Gastrocnemius medialis (tissue), 4 donors: ENCODE results near the gene FKBP9. TPM values are rescaled to one million over a fixed set of nuclear protein-coding genes. Genes with fewer than 3 reads are reported as not detected.

Experiments used
- ATAC-seq, 2 donors: fragments of 150-250 bp; one replicate each; pipeline ENCODE4 v1.9.1; 2016
- DNase-seq, 2 donors: peaks; one replicate each; pipeline ENCODE4 v3.0.0-alpha.2; 2019
- H3K27ac ChIP-seq, 4 donors: fragments of 200-600 bp; sonication (generic); 1 replicate in 1 of 4; 2 replicates in 3 of 4; pipeline ENCODE4 v1.5.1; 2016 to 2018; ENCODE audit warnings: mild to moderate bottlenecking in 2 of 4, moderate library complexity in 1 of 4
- H3K27me3 ChIP-seq, 3 donors: fragments of 200-600 bp; sonication (generic) in 2 of 3; 1 replicate in 1 of 3; 2 replicates in 2 of 3; pipeline versions ENCODE4 v1.5.1 to v1.6.0; 2016 to 2019; ENCODE audit warnings: mild to moderate bottlenecking in 1 of 3, moderate library complexity in 1 of 3
- H3K36me3 ChIP-seq, 2 donors: fragments of 200-600 bp; sonication (generic) in 1 of 2; one replicate each; pipeline ENCODE4 v1.5.1; 2017 to 2018
- H3K4me1 ChIP-seq, 2 donors: fragments of 200-600 bp; sonication (generic) in 1 of 2; one replicate each; pipeline ENCODE4 v1.5.1; 2016 to 2017; ENCODE audit warnings: mild to moderate bottlenecking in 2 of 2
- H3K4me3 ChIP-seq, 4 donors: fragments of 200-600 bp; sonication (generic) in 3 of 4; 1 replicate in 1 of 4; 2 replicates in 3 of 4; pipeline ENCODE4 v1.5.1; 2016 to 2019; ENCODE audit warnings: mild to moderate bottlenecking in 2 of 4
- H3K9me3 ChIP-seq, 3 donors: fragments of 200-600 bp; sonication (generic) in 2 of 3; 1 replicate in 1 of 3; 2 replicates in 2 of 3; pipeline ENCODE4 v1.5.1; 2016 to 2019
- CTCF ChIP-seq, 5 experiments: fragments of 450-650 bp in 3 of 5; fragments of 200-600 bp in 2 of 5; sonication (generic) in 2 of 5; IDR thresholded peaks in 4 of 5; conservative IDR thresholded peaks in 1 of 5; 1 replicate in 4 of 5; 2 replicates in 1 of 5; pipeline ENCODE4 v1.5.1; 2016 to 2019; ENCODE audit warnings: antibody characterized with exemption in 5 of 5, mild to moderate bottlenecking in 3 of 5, moderate library complexity in 3 of 5
- POLR2A ChIP-seq, 2 donors: fragments of 450-650 bp; IDR thresholded peaks; one replicate each; pipeline ENCODE4 v1.6.1; 2017; ENCODE audit warnings: antibody characterized with exemption in 2 of 2, mild to moderate bottlenecking in 2 of 2, moderate library complexity in 2 of 2
- in situ Hi-C, 4 donors: fragments of 200-750 bp; cut with MboI; loops; one replicate each; pipeline versions ENCODE4 v1.15.0 to v1.8.0; 2017; ENCODE audit warnings: low sequenced_read_pairs in 4 of 4
- intact Hi-C: fragments of 100-400 bp; cut with DNase I; formaldehyde crosslinking; loops from one replicate; pipeline ENCODE4 v1.15.1; 2023; ENCODE audit warnings: low total_unique reads
- total RNA-seq, 4 donors: library from RNA; depleted of rRNA; stranded (reverse); fragments of >200 nt; gene quantifications; one replicate each; pipeline versions ENCODE4 v1.1.0 to v1.2.3, GENCODE V29; 2016

Gene FKBP9
- total RNA-seq, 4 donors from 2014 or later: 32.1 to 72.1 (median 35.3) TPM

- H3K9me3 ChIP-seq: no peaks in the 10 kb centered on the region
- intact Hi-C loops (loop anchor here (2.0 kb wide), 2 partner anchors 97 to 149 kb away; partner anchors contain the start of gene KBTBD2), in situ Hi-C loops (no loop called here)
- DNase-seq (no peak), ATAC-seq (peak in 1 of 2 donors; percentile 31)
- H3K36me3 ChIP-seq: no peaks in the 10 kb centered on the region
- H3K27ac ChIP-seq: peak overlapping the region; percentile 84 to 95 (median 90)
- peaks cover 51 to 56% of the 10 kb centered on the region in 2 donors for H3K4me1 ChIP-seq
- no peaks in the 10 kb centered on the region for H3K27me3 ChIP-seq
- peak overlapping the region; percentile 54 to 68 (median 62) for H3K4me3 ChIP-seq
- no peak for TF ChIP-seq CTCF (IDR thresholded peaks at IDR 0.05 in 4 of 5, conservative IDR thresholded peaks at IDR 0.05 in 1 of 5)
- TF ChIP-seq POLR2A (IDR thresholded peaks at IDR 0.05): peak in 1 of 2 donors; percentile 12
Measured at GRCh38 chr7:33039257-33039902, 82.1 kb downstream of the FKBP9 start.

- DNase-seq (peak in 1 of 2 donors; percentile 36), ATAC-seq (peak in 1 of 2 donors; percentile 57)
- Histone ChIP-seq H3K4me1 (peaks cover 49 to 57% of the 10 kb centered on the region in 2 donors), H3K9me3 (no peaks in the 10 kb centered on the region), H3K4me3 (peak overlapping the region; percentile 54 to 68 (median 62)), H3K27me3 (no peaks in the 10 kb centered on the region), H3K36me3 (no peaks in the 10 kb centered on the region), H3K27ac (peak overlapping the region; percentile 84 to 95 (median 90))
- intact Hi-C loops (loop anchor here (2.0 to 10.0 kb wide), 6 partner anchors 23 to 545 kb away; partner anchors contain the start of genes AVL9, FKBP9, KBTBD2 and LSM5), in situ Hi-C loops (no loop called here)
- TF ChIP-seq CTCF (IDR thresholded peaks at IDR 0.05 in 4 of 5, conservative IDR thresholded peaks at IDR 0.05 in 1 of 5): no peak
- no peak for TF ChIP-seq POLR2A (IDR thresholded peaks at IDR 0.05)
Measured at GRCh38 chr7:33039903-33040292, 82.7 kb downstream of the FKBP9 start.

- Histone ChIP-seq H3K27ac (peak overlapping the region; percentile 84 to 95 (median 90)), H3K9me3 (no peaks in the 10 kb centered on the region), H3K36me3 (no peaks in the 10 kb centered on the region), H3K4me3 (peak overlapping the region; percentile 54 to 68 (median 62)), H3K27me3 (no peaks in the 10 kb centered on the region), H3K4me1 (peaks cover 55 to 61% of the 10 kb centered on the region in 2 donors)
- in situ Hi-C loops: no loop called here
- DNase-seq (peak; percentile 73), ATAC-seq (peak; percentile 90 to 91)
- TF ChIP-seq CTCF (IDR thresholded peaks at IDR 0.05 in 4 of 5, conservative IDR thresholded peaks at IDR 0.05 in 1 of 5) (no peak), POLR2A (IDR thresholded peaks at IDR 0.05) (peak; percentile 71 to 92)
- intact Hi-C loops: loop anchor here (2.0 to 10.0 kb wide), 4 partner anchors 22 to 546 kb away; partner anchors contain the start of genes AVL9, FKBP9, LSM5 and NT5C3A
Measured at GRCh38 chr7:33040803-33041516, 83.7 kb downstream of the FKBP9 start.

- Histone ChIP-seq H3K9me3 (no peaks in the 10 kb centered on the region), H3K36me3 (no peaks in the 10 kb centered on the region), H3K27ac (peak overlapping the region; percentile 84 to 95 (median 90)), H3K27me3 (no peaks in the 10 kb centered on the region), H3K4me3 (peak overlapping the region; percentile 54 to 68 (median 62)), H3K4me1 (peaks cover 55 to 60% of the 10 kb centered on the region in 2 donors)
- intact Hi-C loops: loop anchor here (2.0 to 10.0 kb wide), 4 partner anchors 21 to 547 kb away; partner anchors contain the start of genes AVL9, FKBP9, LSM5 and NT5C3A
- DNase-seq (no peak), ATAC-seq (no peak)
- in situ Hi-C loops: no loop called here
- TF ChIP-seq CTCF (IDR thresholded peaks at IDR 0.05 in 4 of 5, conservative IDR thresholded peaks at IDR 0.05 in 1 of 5) (no peak), POLR2A (IDR thresholded peaks at IDR 0.05) (no peak)
Measured at GRCh38 chr7:33041631-33042428, 84.6 kb downstream of the FKBP9 start.
